ENCODE measurements around the gene MYCBPAP. TPM values are rescaled to one million over a fixed set of nuclear protein-coding genes. Genes with fewer than 3 reads are reported as not detected.
A peak's percentile ranks its signal among the peaks of the same experiment; 100 is the strongest.

The MYCBPAP gene
- total RNA-seq, 1 experiment from 2014 or later: 1.9 TPM

GRCh38 chr17:50478391-50479381, 29.6 kb upstream of the MYCBPAP start, which contains the start of gene RSAD1:
RSAD1 (plus strand) TSS chr17:50478860; CDS start chr17:50478885, 25 bp downstream.
- Histone ChIP-seq H3K9me2 (replicated peaks; ENCODE audit: low read length) (no peaks in the 10 kb centered on the region), H3K4me1 (ENCODE audit: insufficient read depth, low read length) (peaks cover 24% of the 10 kb centered on the region), H3K79me2 (ENCODE audit: low read length) (peaks cover 27% of the 10 kb centered on the region), H3K27me3 (ENCODE audit: low read length) (no peaks in the 10 kb centered on the region), H3K9me3 (ENCODE audit: low read length) (no peaks in the 10 kb centered on the region), H3F3A (ENCODE audit: low read length, unreplicated experiment) (no peaks in the 10 kb centered on the region), H3K36me3 (ENCODE audit: low read depth, low read length) (peaks cover 6% of the 10 kb centered on the region; the same call in 1 of the 2 replicates), H2AFZ (ENCODE audit: low read length) (peak within 1 kb of the TSS; percentile 93), H4K20me1 (ENCODE audit: low read length) (no peaks in the 10 kb centered on the region), H3K4me2 (ENCODE audit: low read length) (peak within 1 kb of the TSS; percentile 91), H3K9ac (ENCODE audit: low read length) (peak within 1 kb of the TSS; percentile 71), H3K27ac (ENCODE audit: low read length) (peak within 1 kb of the TSS; percentile 38), H3K4me3 (ENCODE audit: low read length) (peak within 1 kb of the TSS; percentile 76)
- CTCF ChIA-PET: interaction anchor here (0.5 to 1.6 kb wide), 14 partner anchors 9 to 424 kb away, joined by 3 to 28 read pairs (median 6); partner anchors contain the start of gene LRRC59
- intact Hi-C loops (cut with micrococcal nuclease): loop anchor here (1.0 kb wide), 4 partner anchors 81 to 278 kb away; partner anchors contain the start of gene LRRC59
- ATAC-seq (peak; percentile 85), DNase-seq (peak; percentile 96)
- POLR2A ChIA-PET (ENCODE audit: unreplicated experiment): interaction anchor here (0.6 to 1.1 kb wide), 4 partner anchors 83 to 642 kb away, joined by 3 to 6 read pairs (median 4); partner anchors contain the start of gene SPAG9
- TF ChIP-seq EZH2 (IDR thresholded peaks at IDR 0.05; ENCODE audit: low read length, unreplicated experiment) (no peak), EZH2phosphoT487 (IDR thresholded peaks at IDR 0.05; ENCODE audit: borderline replicate concordance, low read length) (peak; percentile 72; the same call in 1 of the 2 replicates), CTCF (conservative IDR thresholded peaks at IDR 0.05; ENCODE audit: low read depth, low read length) (peak; percentile 90)
- BruUV-seq (replicated peaks): no TSS peak

GRCh38 chr17:50479522-50480141, 28.6 kb upstream of the MYCBPAP start:
- no peak overlapping the region for H3K27ac ChIP-seq (ENCODE audit: low read length)
- no TSS peak for BruUV-seq (replicated peaks)
- H3K9me2 ChIP-seq (replicated peaks; ENCODE audit: low read length): no peaks in the 10 kb centered on the region
- ATAC-seq (peak; percentile 50), DNase-seq (peak; percentile 82)
- ChIA-PET CTCF (interaction anchor here (0.5 to 1.6 kb wide), 9 partner anchors 8 to 417 kb away, joined by 3 to 28 read pairs (median 5); partner anchors contain the start of gene LRRC59), POLR2A (ENCODE audit: unreplicated experiment) (interaction anchor here (0.6 to 0.9 kb wide), 3 partner anchors 103 to 641 kb away, joined by 3 to 5 read pairs (median 3); partner anchors contain the start of gene SPAG9)
- H3K4me2 ChIP-seq (ENCODE audit: low read length): peak overlapping the region; percentile 91
- intact Hi-C loops (cut with micrococcal nuclease): loop anchor here (1.0 to 5.0 kb wide), 5 partner anchors 82 to 363 kb away; partner anchors contain the start of gene LRRC59
- no peaks in the 10 kb centered on the region for H3K9me3 ChIP-seq (ENCODE audit: low read length)
- no peaks in the 10 kb centered on the region for H3K27me3 ChIP-seq (ENCODE audit: low read length)
- H3K79me2 ChIP-seq (ENCODE audit: low read length): peaks cover 27% of the 10 kb centered on the region
- peak overlapping the region; percentile 80 for H2AFZ ChIP-seq (ENCODE audit: low read length)
- H3F3A ChIP-seq (ENCODE audit: low read length, unreplicated experiment): no peaks in the 10 kb centered on the region
- peak overlapping the region; percentile 71 for H3K9ac ChIP-seq (ENCODE audit: low read length)
- H3K4me1 ChIP-seq (ENCODE audit: insufficient read depth, low read length): peaks cover 24% of the 10 kb centered on the region
- no peaks in the 10 kb centered on the region for H4K20me1 ChIP-seq (ENCODE audit: low read length)
- peak overlapping the region; percentile 76 for H3K4me3 ChIP-seq (ENCODE audit: low read length)
- H3K36me3 ChIP-seq (ENCODE audit: low read depth, low read length): peaks cover 15% of the 10 kb centered on the region; the same call in 1 of the 2 replicates
- TF ChIP-seq EZH2phosphoT487 (IDR thresholded peaks at IDR 0.05; ENCODE audit: borderline replicate concordance, low read length): no peak
- no peak for TF ChIP-seq EZH2 (IDR thresholded peaks at IDR 0.05; ENCODE audit: low read length, unreplicated experiment)
- TF ChIP-seq CTCF (conservative IDR thresholded peaks at IDR 0.05; ENCODE audit: low read depth, low read length): peak; percentile 58

All from PC-3 (cell line).